Right hindlimb (tissue), 1 donor: Measurements from ENCODE around the gene ERMP1.
"Not testable (repeated sequence)": the region's sequence is repeated elsewhere in the genome, so short reads cannot be mapped to it uniquely, and the experiment has no call there.

Experiments
- DNase-seq: peaks from one replicate; pipeline ENCODE4 v3.0.0-alpha.2; 2018

Gene ERMP1

GRCh38 chr9:5832538-5833529, at the start of gene ERMP1:
ERMP1 (minus strand) TSS chr9:5833117; CDS start chr9:5833027, 90 bp downstream.
- peak; percentile 93 for DNase-seq

GRCh38 chr9:5882244-5883012, 49.5 kb upstream of the ERMP1 start:
- DNase-seq: not testable (repeated sequence)

- DNase-seq: no peak
These were observed 46.7 kb upstream of the ERMP1 start for GRCh38 chr9:5879419-5880181.

- DNase-seq: no peak
These were observed 43.8 kb upstream of the ERMP1 start for GRCh38 chr9:5876711-5877110.

- no peak for DNase-seq
These were observed 43.1 kb upstream of the ERMP1 start for GRCh38 chr9:5876026-5876425.

- DNase-seq: no peak
These were observed 41.1 kb upstream of the ERMP1 start for GRCh38 chr9:5874048-5874447.

- DNase-seq: no peak
These were observed 40.5 kb upstream of the ERMP1 start for GRCh38 chr9:5873439-5873838.

GRCh38 chr9:5872511-5872910, 39.6 kb upstream of the ERMP1 start:
- DNase-seq: no peak

- DNase-seq: no peak
These were observed 38.9 kb upstream of the ERMP1 start for GRCh38 chr9:5871785-5872184.

- no peak for DNase-seq
These were observed 37.8 kb upstream of the ERMP1 start for GRCh38 chr9:5870691-5871090.

- no peak for DNase-seq
These were observed 37.1 kb upstream of the ERMP1 start for GRCh38 chr9:5870020-5870339.

- DNase-seq: no peak
These were observed 36.5 kb upstream of the ERMP1 start for GRCh38 chr9:5869315-5870019.

- no peak for DNase-seq
These were observed 35.3 kb upstream of the ERMP1 start for GRCh38 chr9:5868235-5868634.

- DNase-seq: no peak
These were observed 33.8 kb upstream of the ERMP1 start for GRCh38 chr9:5866685-5867084.

- no peak for DNase-seq
These were observed 33.4 kb upstream of the ERMP1 start for GRCh38 chr9:5866272-5866671.

- no peak for DNase-seq
These were observed 31.5 kb upstream of the ERMP1 start for GRCh38 chr9:5864446-5864845.

GRCh38 chr9:5863092-5863746, 30.3 kb upstream of the ERMP1 start:
- DNase-seq: no peak

- DNase-seq: no peak
These were observed 25.9 kb upstream of the ERMP1 start for GRCh38 chr9:5858833-5859232.

- DNase-seq: no peak
These were observed 25.0 kb upstream of the ERMP1 start for GRCh38 chr9:5857928-5858327.

- DNase-seq: no peak
These were observed 21.3 kb upstream of the ERMP1 start for GRCh38 chr9:5854063-5854790.

GRCh38 chr9:5853617-5854016, 20.7 kb upstream of the ERMP1 start:
- DNase-seq: no peak
